GM10847 (cell line): ENCODE measurements around the gene WWTR1.

ENCODE experiments used
- POLR2A ChIP-seq: IDR thresholded peaks from 2 replicates; pipeline ENCODE4 v1.6.1; 2011; ENCODE audit not compliant: insufficient read length; ENCODE audit errors: extremely low read depth

The WWTR1 gene

DNA sequence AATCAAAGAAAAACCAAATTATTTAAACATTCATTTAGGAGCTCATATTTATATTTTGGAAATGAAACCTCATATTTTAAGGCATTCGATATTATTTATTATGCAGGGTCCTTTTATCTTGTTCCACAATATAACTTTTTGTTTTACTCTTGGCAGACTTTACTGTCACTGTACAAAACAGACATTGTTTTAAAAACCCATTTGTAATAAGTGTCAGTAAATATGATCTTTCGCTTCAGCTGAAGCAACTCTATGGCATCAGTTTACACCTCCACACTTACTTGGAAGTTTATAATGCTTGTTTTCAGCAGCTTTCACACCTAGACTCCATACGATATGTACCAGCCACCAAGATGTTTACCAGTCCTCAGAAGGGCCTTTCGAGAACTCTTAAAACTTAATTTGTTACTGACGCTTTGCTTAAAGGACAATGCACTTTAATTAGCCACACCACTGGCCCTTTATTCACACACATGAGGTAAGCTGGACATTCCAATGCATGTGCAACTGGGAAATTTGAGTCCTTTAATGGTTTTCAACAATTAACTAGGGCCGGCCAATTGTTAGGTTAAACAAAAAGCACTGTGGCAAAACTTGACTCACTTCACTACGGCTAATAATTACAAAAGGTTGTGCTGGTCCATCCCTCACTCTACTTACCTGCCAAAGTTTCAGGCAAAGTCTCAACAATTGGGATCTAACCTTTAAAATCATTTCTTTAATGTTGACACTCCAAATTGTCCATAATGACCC lies 16.7 kb downstream of the WWTR1 start:
- no peak for TF ChIP-seq POLR2A

DNA sequence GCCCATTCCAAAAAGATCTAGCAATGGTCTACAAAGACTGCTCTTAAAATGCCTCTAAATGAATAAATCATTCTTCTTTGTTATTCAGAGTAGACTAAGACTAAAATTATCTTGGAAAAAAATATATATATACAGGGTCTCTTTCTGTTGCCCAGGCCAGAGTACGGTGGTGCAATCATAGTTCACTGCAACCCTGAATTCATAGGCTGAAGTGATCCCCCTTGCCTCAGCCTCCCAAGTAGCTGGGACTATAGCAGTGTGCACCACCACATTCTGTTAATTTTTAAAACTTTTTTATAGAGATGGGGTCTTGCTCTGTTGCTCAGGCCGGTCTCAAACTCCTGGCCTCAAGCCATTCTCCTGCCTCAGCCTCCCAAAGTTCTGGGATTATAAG lies 18.7 kb downstream of the WWTR1 start:
- TF ChIP-seq POLR2A = no peak

GRCh38 chr3:149638228-149639092 lies 19.4 kb downstream of the WWTR1 start:
- TF ChIP-seq POLR2A = no peak

DNA sequence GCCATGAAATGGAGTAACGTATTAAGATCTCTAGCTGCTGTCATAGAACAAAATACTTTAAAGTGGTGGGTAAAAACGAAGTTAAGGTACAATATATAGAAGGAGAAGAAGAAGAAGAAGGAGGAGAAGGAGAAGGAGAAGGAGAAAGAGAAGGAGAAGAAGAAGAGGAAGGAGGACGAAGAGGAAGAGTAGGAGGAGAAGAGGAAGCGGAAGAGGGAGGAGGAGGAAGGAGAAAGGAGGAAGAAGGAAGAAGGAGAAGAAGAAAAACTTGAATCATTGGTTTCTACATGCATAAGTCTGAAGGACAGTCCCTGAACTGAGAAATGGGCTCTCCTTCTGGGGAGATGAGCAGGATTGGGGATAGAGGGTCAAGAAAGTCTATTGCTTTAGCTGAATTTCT lies 22.4 kb downstream of the WWTR1 start:
- no peak for TF ChIP-seq POLR2A

DNA sequence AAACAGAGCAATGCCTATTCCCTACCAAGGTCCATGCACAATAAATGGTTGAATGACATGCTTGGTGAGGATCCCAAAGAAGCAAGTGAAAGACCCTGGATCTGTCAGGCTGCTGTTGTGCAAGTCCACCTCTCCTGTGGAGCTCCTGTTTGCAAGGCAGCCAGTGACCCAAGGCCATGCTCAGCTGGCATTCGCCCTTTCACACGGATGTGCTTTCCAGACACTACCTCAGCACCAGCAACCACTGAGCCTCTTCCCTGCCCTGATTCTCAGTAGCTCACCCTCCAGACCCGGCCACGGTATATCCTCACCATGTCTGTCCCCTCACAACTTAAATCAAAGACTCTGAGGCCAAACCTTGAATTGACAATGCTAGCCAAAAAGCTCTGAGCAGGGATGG lies 23.3 kb downstream of the WWTR1 start:
- no peak for TF ChIP-seq POLR2A

- TF ChIP-seq POLR2A = no peak
Observed at GRCh38 chr3:149634072-149634471, 23.8 kb downstream of the WWTR1 start.

GRCh38 chr3:149632225-149632624 lies 25.6 kb downstream of the WWTR1 start:
- no peak for TF ChIP-seq POLR2A

DNA sequence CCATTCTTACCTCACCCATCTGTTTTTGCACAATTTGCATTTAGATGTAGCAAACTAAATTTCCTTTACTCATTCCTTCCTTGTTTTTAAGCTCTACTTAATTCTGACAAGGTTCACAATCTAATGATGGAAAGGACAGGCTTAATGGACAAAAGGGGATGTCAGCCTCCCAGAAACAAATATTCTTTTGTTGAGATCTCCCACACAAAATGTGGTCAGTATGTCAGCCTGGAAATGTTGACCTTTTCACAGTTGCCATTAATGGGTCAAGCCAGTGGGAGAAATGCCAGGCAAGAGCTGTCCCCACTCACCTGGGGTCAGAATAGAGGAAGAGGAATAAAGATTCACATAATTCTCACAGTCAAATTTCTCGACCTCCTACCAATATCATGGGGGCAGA lies 27.0 kb downstream of the WWTR1 start:
- no peak for TF ChIP-seq POLR2A

GRCh38 chr3:149628957-149629670 lies 28.7 kb downstream of the WWTR1 start:
- TF ChIP-seq POLR2A = no peak

- no peak for TF ChIP-seq POLR2A
Observed at GRCh38 chr3:149626671-149627070, 31.2 kb downstream of the WWTR1 start.

DNA sequence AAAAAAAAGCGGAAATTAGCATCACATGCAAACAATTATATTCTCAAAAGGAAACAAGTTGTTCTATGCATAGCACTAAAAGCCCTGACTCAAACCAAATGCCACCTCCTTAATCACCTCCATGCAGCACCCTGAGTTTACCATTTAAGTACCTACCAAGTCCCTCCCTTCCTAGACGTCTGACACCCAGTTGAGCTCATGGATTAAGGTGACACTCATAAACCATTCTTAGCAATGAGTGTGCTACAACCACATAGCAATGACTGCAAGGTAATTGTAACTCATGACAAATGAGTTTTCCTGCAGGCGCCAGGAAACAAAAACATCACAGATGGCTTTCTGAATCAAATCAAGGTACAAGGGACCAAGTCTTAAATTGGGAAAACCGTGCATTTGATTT lies 32.0 kb downstream of the WWTR1 start:
- no peak for TF ChIP-seq POLR2A

DNA sequence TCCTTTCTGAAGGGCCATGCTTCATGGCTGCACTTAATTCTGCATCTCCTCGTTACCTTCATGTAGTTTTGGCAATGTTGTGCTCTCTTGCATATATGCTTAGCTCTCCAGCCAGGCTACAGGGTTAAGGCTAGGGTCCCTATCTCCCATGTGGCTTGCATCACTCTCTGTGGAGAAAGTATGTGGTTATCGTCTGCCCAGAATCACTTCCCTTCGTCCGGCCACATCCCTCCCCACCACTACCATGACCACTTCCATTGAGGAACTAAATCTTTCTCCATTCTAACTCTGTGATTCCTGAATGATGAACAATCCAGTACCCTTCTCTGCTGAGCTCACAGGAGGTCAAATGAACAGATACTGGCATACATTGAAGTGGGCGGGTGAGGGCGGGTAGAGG lies 34.0 kb downstream of the WWTR1 start:
- no peak for TF ChIP-seq POLR2A

- TF ChIP-seq POLR2A = no peak
Observed at GRCh38 chr3:149621218-149622005, 36.4 kb downstream of the WWTR1 start.

DNA sequence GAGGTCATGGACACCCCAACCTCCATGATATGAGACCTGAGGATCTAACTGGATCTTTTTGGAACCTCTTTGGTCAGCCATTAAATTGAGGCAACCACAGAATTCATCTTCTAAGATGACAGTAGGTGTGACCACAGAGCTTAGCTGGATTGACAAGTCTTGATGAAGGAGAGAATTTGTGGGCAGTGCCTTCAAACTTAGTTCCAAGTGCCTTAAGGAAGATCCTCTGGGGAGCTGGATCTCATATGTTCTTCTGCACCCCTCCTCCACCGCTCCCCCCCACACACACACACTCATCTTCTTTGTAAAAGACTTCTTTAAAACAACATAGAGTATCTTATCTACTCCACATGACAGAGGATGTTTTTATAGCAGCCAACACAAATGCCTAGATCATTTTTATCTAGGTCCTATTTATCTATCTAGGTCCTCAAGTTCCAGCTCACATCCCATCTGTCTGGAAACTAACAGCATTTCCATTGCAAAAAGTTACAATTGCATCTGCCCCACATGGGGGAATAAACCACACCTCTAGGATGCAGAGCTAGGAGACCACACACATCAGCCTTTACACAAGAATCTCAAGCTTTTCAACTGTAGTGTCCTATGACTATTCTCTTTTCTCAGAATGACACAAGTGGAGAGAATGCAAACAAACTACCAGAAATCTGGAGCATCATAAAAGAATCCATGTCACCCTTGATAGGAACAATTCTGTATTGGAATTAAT lies 37.4 kb downstream of the WWTR1 start:
- TF ChIP-seq POLR2A = no peak
